CD14-positive monocyte (primary cell): Measurements from ENCODE around the gene HS3ST2. TPM values are rescaled to one million over a fixed set of nuclear protein-coding genes. Genes with fewer than 3 reads are reported as not detected.

Experiments
- DNase-seq, 3 donors: peaks; one replicate each; pipeline ENCODE4 v3.0.0-alpha.2; 2011 to 2022
- H2AFZ ChIP-seq: 2 replicates; pipeline ENCODE4 v1.6.0; 2012; ENCODE audit warnings: mild to moderate bottlenecking, low read depth, low read length, inconsistent platforms; ENCODE audit not compliant: insufficient read depth, poor library complexity, severe bottlenecking
- H3K27ac ChIP-seq, 2 donors: 1 replicate in 1 of 2; 2 replicates in 1 of 2; pipeline ENCODE4 v1.5.1; 2012 to 2013; ENCODE audit warnings: low read length in 2 of 2, control low read depth in 1 of 2, inconsistent platforms in 1 of 2, low read depth in 1 of 2, mild to moderate bottlenecking in 1 of 2
- H3K27me3 ChIP-seq, 2 donors: one replicate each; pipeline versions ENCODE4 v1.6.0 to v1.6.1; 2011 to 2013; ENCODE audit warnings: low read length in 2 of 2; ENCODE audit not compliant: control insufficient read depth in 2 of 2, insufficient read depth in 2 of 2
- H3K36me3 ChIP-seq, 2 donors: replicated peaks in 1 of 2; 1 replicate in 1 of 2; 2 replicates in 1 of 2; pipeline versions ENCODE4 v1.5.1 to v1.6.1; 2012 to 2013; ENCODE audit warnings: low read length in 2 of 2, control low read depth in 1 of 2, inconsistent platforms in 1 of 2, mild to moderate bottlenecking in 1 of 2; ENCODE audit not compliant: insufficient read depth in 2 of 2, control insufficient read depth in 1 of 2
- H3K4me1 ChIP-seq, 2 donors: 1 replicate in 1 of 2; 2 replicates in 1 of 2; pipeline versions ENCODE4 v1.5.1 to v1.6.1; 2012 to 2013; ENCODE audit warnings: low read length in 2 of 2, control low read depth in 1 of 2, inconsistent platforms in 1 of 2, mild to moderate bottlenecking in 1 of 2, moderate library complexity in 1 of 2; ENCODE audit not compliant: insufficient read depth in 2 of 2, control insufficient read depth in 1 of 2
- H3K4me2 ChIP-seq: replicated peaks from 2 replicates; pipeline ENCODE3; 2012; ENCODE audit warnings: low read length, moderate library complexity, mild to moderate bottlenecking; ENCODE audit not compliant: poor library complexity, severe bottlenecking; ENCODE audit errors: extremely low read depth
- H3K4me3 ChIP-seq, 3 experiments: fragments of 200-600 bp in 1 of 3; sonication (generic) in 1 of 3; replicated peaks in 1 of 3; 1 replicate in 2 of 3; 2 replicates in 1 of 3; pipeline ENCODE4 v1.5.1; 2011 to 2013; ENCODE audit warnings: low read length in 3 of 3, mild to moderate bottlenecking in 3 of 3, control low read depth in 2 of 3, low read depth in 2 of 3, inconsistent platforms in 1 of 3, moderate library complexity in 1 of 3
- H3K79me2 ChIP-seq: 2 replicates; pipeline ENCODE4 v1.6.0; 2012; ENCODE audit warnings: mild to moderate bottlenecking, control low read depth, inconsistent platforms, low read length, moderate library complexity; ENCODE audit not compliant: insufficient read depth
- H3K9ac ChIP-seq: 2 replicates; pipeline ENCODE4 v1.6.0; 2017; ENCODE audit warnings: low read length, mild to moderate bottlenecking; ENCODE audit not compliant: insufficient read depth, poor library complexity, severe bottlenecking
- H3K9me3 ChIP-seq, 2 donors: replicated peaks in 1 of 2; 1 replicate in 1 of 2; 2 replicates in 1 of 2; pipeline versions ENCODE4 v1.5.1 to v1.6.1; 2012 to 2013; ENCODE audit warnings: low read length in 2 of 2, control low read depth in 1 of 2; ENCODE audit not compliant: control insufficient read depth in 1 of 2, insufficient read depth in 1 of 2
- H4K20me1 ChIP-seq: 2 replicates; pipeline ENCODE4 v1.6.0; 2012; ENCODE audit warnings: mild to moderate bottlenecking, low read length, control low read depth, moderate library complexity; ENCODE audit not compliant: insufficient read depth
- H3K27ac Mint-ChIP-seq, 7 donors: one replicate each; pipeline ENCODE4 v1.8.0; 2020; ENCODE audit warnings: mild to moderate bottlenecking in 7 of 7, mixed read lengths in 7 of 7, moderate library complexity in 6 of 7, inconsistent platforms in 2 of 7
- H3K27me3 Mint-ChIP-seq, 3 donors: one replicate each; pipeline ENCODE4 v1.8.0; 2021 to 2022; ENCODE audit warnings: low read depth in 3 of 3, mild to moderate bottlenecking in 3 of 3, mixed read lengths in 3 of 3, moderate library complexity in 3 of 3, inconsistent platforms in 1 of 3
- H3K36me3 Mint-ChIP-seq, 2 donors: one replicate each; pipeline ENCODE4 v1.8.0; 2020; ENCODE audit warnings: mixed read lengths in 2 of 2, inconsistent platforms in 1 of 2, mild to moderate bottlenecking in 1 of 2
- H3K4me1 Mint-ChIP-seq: one replicate; pipeline ENCODE4 v1.8.0; 2020; ENCODE audit warnings: mild to moderate bottlenecking, mixed read lengths
- H3K4me3 Mint-ChIP-seq, 2 donors: one replicate each; pipeline ENCODE4 v1.8.0; 2020; ENCODE audit warnings: mild to moderate bottlenecking in 2 of 2, mixed read lengths in 2 of 2, moderate library complexity in 1 of 2
- H3K9me3 Mint-ChIP-seq, 7 donors: one replicate each; pipeline ENCODE4 v1.8.0; 2020 to 2022; ENCODE audit warnings: mixed read lengths in 7 of 7, mild to moderate bottlenecking in 6 of 7, moderate library complexity in 6 of 7, inconsistent platforms in 2 of 7
- WGBS: methylation state at CpG from one replicate; pipeline ENCODE4 v1.1.5; 2013; ENCODE audit warnings: missing lambda C conversion rate; ENCODE audit not compliant: insufficient coverage; 5-methylcytosine and 5-hydroxymethylcytosine counted together
- intact Hi-C, 2 donors: fragments of 100-400 bp; cut with micrococcal nuclease; formaldehyde crosslinking; loops; one replicate each; pipeline versions ENCODE4 v1.15.0 to v1.15.1; 2023
- polyA plus RNA-seq, 3 donors: library from polyadenylated mRNA; depleted of rRNA in 1 of 3; unstranded in 2 of 3; stranded (reverse) in 1 of 3; fragments of 300-500 nt in 2 of 3; fragments of >200 nt in 1 of 3; fragmentation: Illumina TruSeq in 2 of 3; gene quantifications; 1 replicate in 2 of 3; 2 replicates in 1 of 3; pipeline ENCODE4 v1.2.3, GENCODE V29; 2012 to 2021
- TF ChIP-seq, protein P1 (sequence below): fragments of 200-600 bp; IDR thresholded peaks from one replicate; pipeline ENCODE4 v1.8.0; 2022; ENCODE audit warnings: antibody characterized with exemption, mild to moderate bottlenecking

The HS3ST2 gene
- polyA plus RNA-seq, 3 donors = not detected

DNA sequence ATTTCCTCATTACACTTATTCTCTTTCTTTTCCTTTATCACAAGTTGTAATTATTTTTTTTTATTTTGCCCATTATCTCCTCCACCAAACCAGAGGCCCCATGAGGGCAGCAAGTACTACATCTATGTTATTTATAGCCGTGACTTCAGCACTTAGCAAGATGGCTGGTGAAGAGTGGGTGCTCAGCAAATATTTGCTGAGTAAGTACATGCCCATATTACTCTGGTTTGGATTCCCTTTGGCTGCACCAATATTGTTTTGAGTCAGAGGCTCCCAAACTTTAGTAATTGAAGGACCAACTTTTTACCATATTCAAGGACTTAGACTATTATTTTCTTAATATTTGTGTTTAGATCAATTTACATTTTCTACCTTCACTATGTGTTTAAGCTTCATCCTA lies 83.2 kb downstream of the HS3ST2 start:
- peaks cover 3 to 13% of the 10 kb centered on the region in 2 donors for H3K27me3 ChIP-seq
- H2AFZ ChIP-seq = no peak overlapping the region
- no peak overlapping the region for H3K4me2 ChIP-seq
- TF ChIP-seq, protein P1, sequence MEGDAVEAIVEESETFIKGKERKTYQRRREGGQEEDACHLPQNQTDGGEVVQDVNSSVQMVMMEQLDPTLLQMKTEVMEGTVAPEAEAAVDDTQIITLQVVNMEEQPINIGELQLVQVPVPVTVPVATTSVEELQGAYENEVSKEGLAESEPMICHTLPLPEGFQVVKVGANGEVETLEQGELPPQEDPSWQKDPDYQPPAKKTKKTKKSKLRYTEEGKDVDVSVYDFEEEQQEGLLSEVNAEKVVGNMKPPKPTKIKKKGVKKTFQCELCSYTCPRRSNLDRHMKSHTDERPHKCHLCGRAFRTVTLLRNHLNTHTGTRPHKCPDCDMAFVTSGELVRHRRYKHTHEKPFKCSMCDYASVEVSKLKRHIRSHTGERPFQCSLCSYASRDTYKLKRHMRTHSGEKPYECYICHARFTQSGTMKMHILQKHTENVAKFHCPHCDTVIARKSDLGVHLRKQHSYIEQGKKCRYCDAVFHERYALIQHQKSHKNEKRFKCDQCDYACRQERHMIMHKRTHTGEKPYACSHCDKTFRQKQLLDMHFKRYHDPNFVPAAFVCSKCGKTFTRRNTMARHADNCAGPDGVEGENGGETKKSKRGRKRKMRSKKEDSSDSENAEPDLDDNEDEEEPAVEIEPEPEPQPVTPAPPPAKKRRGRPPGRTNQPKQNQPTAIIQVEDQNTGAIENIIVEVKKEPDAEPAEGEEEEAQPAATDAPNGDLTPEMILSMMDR = no peak
- H3K4me3 Mint-ChIP-seq = no peak overlapping the region
- no peak overlapping the region for H3K27ac Mint-ChIP-seq
- no CpG with 5 or more reads among the region's 1 CpG for WGBS
- no peaks in the 10 kb centered on the region for H3K9me3 Mint-ChIP-seq
- no peak overlapping the region for H3K9ac ChIP-seq
- intact Hi-C loops = loop anchor here (5.0 to 10.0 kb wide), 3 partner anchors 165 to 538 kb away; no protein-coding TSS in a partner anchor
- DNase-seq = no peak
- H3K4me1 Mint-ChIP-seq = no peaks in the 10 kb centered on the region
- no peaks in the 10 kb centered on the region for H3K4me1 ChIP-seq
- no peaks in the 10 kb centered on the region for H3K79me2 ChIP-seq
- H3K9me3 ChIP-seq = no peaks in the 10 kb centered on the region
- H3K4me3 ChIP-seq = no peak overlapping the region
- H3K27me3 Mint-ChIP-seq = peaks cover 8 to 18% (median 14%) of the 10 kb centered on the region in 3 donors
- H3K36me3 ChIP-seq = no peaks in the 10 kb centered on the region
- H4K20me1 ChIP-seq = no peaks in the 10 kb centered on the region
- H3K27ac ChIP-seq = no peak overlapping the region
- no peaks in the 10 kb centered on the region for H3K36me3 Mint-ChIP-seq

DNA sequence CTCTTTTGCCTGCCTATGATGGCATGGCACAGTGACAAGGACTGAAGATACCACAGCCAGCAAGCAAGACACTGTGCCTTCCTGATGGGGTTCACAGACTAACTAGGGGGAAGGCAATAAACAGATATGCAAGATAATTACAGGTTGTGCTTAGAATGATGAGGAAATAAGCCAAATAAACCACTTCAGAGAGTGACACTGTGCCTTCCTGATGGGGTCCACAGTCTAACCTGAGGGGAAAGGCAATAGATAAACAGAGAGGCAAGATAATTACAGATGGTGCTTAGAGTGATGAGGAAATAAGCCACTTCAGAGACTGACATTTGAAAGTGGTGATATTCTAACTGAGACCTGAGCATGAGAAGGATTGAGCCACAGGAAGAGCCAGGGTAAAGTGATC lies 84.2 kb downstream of the HS3ST2 start:
- H3K4me3 Mint-ChIP-seq = no peak overlapping the region
- TF ChIP-seq, protein P1 = no peak
- no peak overlapping the region for H3K27ac ChIP-seq
- no peaks in the 10 kb centered on the region for H3K9me3 Mint-ChIP-seq
- no peaks in the 10 kb centered on the region for H3K4me1 Mint-ChIP-seq
- H3K9ac ChIP-seq = no peak overlapping the region
- peaks cover 8 to 18% (median 13%) of the 10 kb centered on the region in 3 donors for H3K27me3 Mint-ChIP-seq
- H3K4me2 ChIP-seq = no peak overlapping the region
- intact Hi-C loops = loop anchor here (5.0 to 10.0 kb wide), 3 partner anchors 164 to 537 kb away; no protein-coding TSS in a partner anchor
- H3K27me3 ChIP-seq = peaks cover 3 to 13% of the 10 kb centered on the region in 2 donors
- H3K27ac Mint-ChIP-seq = no peak overlapping the region
- H3K36me3 Mint-ChIP-seq = no peaks in the 10 kb centered on the region
- H2AFZ ChIP-seq = no peak overlapping the region
- H3K4me1 ChIP-seq = no peaks in the 10 kb centered on the region
- no peaks in the 10 kb centered on the region for H3K9me3 ChIP-seq
- H4K20me1 ChIP-seq = no peaks in the 10 kb centered on the region
- no peak for DNase-seq
- no peak overlapping the region for H3K4me3 ChIP-seq
- no peaks in the 10 kb centered on the region for H3K36me3 ChIP-seq
- H3K79me2 ChIP-seq = no peaks in the 10 kb centered on the region
